SH-SY5Y (cell line): Measurements from ENCODE around the gene MGAT4C.

Experiments
- GATA2 ChIP-seq: IDR thresholded peaks from 2 replicates; pipeline ENCODE4 v1.6.1; 2011; ENCODE audit warnings: mild to moderate bottlenecking, low read depth, low read length
- GATA3 ChIP-seq: IDR thresholded peaks from 2 replicates; pipeline ENCODE4 v1.6.1; 2011; ENCODE audit warnings: low read depth, mild to moderate bottlenecking, low read length, moderate library complexity

DNA sequence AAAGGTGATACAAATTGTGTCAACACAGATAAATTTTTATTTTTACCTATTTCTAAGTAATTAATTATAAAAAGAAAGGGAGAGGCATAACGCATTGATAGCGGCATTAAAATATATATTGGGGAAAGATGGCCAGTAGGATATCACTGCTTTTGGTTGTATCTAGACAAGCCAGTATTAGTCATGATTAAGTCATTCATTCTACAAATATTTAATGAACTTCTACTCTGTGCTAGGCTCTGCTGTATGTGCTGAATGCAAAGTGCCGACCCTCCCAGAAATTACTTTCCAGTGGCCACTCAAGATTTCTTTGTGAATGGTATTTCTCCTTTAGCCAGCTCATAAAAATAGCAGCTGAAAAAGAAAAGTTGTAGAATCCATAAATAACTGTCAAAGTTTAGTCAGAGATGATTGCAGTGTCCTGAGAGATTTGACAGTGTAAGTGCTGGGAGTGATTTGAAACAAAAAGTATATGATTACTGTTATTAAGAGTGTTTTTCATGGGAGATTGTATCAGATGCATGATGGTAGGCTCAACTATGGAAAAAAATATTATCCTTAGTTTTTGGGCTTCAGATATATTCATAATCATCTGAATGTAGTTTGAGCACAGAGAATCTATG, 133.2 kb downstream of the MGAT4C start:
- TF ChIP-seq GATA2 (no peak), GATA3 (no peak)
